HL-60 (cell line): ENCODE results near the gene OSGEPL1.

Experiments
- DNase-seq, 2 experiments: peaks; one replicate each; pipeline ENCODE4 v3.0.0-alpha.2; 2010 to 2020; ENCODE audit warnings: low read depth in 1 of 2, low spot score in 1 of 2
- H3K27ac ChIP-seq: fragments of 250-450 bp; sonication (Bioruptor Pico); replicated peaks from 2 replicates; pipeline ENCODE4 v1.5.1; 2020; ENCODE audit warnings: mild to moderate bottlenecking, moderate library complexity
- H3K27me3 ChIP-seq: fragments of 250-450 bp; sonication (Bioruptor Pico); 2 replicates; pipeline ENCODE4 v1.5.1; 2021; ENCODE audit warnings: mild to moderate bottlenecking, moderate library complexity; ENCODE audit not compliant: insufficient read depth, poor library complexity, severe bottlenecking
- H3K4me3 ChIP-seq: replicated peaks from 2 replicates; pipeline ENCODE4 v1.5.1; 2011; ENCODE audit warnings: mild to moderate bottlenecking, control low read depth, low read length; ENCODE audit not compliant: insufficient read depth
- GABPA ChIP-seq: IDR thresholded peaks from 2 replicates; pipeline ENCODE4 v1.6.1; 2012; ENCODE audit warnings: low read depth
- POLR2AphosphoS5 ChIP-seq: IDR thresholded peaks from 2 replicates; pipeline ENCODE4 v1.6.1; 2012; ENCODE audit warnings: low read depth
- SPI1 ChIP-seq: IDR thresholded peaks from 2 replicates; pipeline ENCODE4 v1.6.1; 2012; ENCODE audit warnings: low read depth, mild to moderate bottlenecking, borderline replicate concordance
- TF ChIP-seq, protein P1 (sequence below): IDR thresholded peaks from 2 replicates; pipeline ENCODE4 v1.6.1; 2012; ENCODE audit warnings: low read depth; ENCODE audit not compliant: insufficient replicate concordance
- TF ChIP-seq, protein P2 (sequence below): IDR thresholded peaks from one replicate; pipeline ENCODE4 v1.5.1; 2011; ENCODE audit warnings: low read length, control low read depth, inconsistent platforms; ENCODE audit not compliant: insufficient read depth

OSGEPL1 gene

GRCh38 chr2:189772212-189772611 lies 9.6 kb upstream of the OSGEPL1 start:
- H3K4me3 ChIP-seq = no peak overlapping the region
- H3K27ac ChIP-seq = peak overlapping the region; percentile 10; the same call in 1 of the 2 replicates
- no peak for DNase-seq
- H3K27me3 ChIP-seq = no peaks in the 10 kb centered on the region
- TF ChIP-seq GABPA = no peak
- TF ChIP-seq, protein P1, sequence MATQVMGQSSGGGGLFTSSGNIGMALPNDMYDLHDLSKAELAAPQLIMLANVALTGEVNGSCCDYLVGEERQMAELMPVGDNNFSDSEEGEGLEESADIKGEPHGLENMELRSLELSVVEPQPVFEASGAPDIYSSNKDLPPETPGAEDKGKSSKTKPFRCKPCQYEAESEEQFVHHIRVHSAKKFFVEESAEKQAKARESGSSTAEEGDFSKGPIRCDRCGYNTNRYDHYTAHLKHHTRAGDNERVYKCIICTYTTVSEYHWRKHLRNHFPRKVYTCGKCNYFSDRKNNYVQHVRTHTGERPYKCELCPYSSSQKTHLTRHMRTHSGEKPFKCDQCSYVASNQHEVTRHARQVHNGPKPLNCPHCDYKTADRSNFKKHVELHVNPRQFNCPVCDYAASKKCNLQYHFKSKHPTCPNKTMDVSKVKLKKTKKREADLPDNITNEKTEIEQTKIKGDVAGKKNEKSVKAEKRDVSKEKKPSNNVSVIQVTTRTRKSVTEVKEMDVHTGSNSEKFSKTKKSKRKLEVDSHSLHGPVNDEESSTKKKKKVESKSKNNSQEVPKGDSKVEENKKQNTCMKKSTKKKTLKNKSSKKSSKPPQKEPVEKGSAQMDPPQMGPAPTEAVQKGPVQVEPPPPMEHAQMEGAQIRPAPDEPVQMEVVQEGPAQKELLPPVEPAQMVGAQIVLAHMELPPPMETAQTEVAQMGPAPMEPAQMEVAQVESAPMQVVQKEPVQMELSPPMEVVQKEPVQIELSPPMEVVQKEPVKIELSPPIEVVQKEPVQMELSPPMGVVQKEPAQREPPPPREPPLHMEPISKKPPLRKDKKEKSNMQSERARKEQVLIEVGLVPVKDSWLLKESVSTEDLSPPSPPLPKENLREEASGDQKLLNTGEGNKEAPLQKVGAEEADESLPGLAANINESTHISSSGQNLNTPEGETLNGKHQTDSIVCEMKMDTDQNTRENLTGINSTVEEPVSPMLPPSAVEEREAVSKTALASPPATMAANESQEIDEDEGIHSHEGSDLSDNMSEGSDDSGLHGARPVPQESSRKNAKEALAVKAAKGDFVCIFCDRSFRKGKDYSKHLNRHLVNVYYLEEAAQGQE = no peak
- TF ChIP-seq, protein P2, sequence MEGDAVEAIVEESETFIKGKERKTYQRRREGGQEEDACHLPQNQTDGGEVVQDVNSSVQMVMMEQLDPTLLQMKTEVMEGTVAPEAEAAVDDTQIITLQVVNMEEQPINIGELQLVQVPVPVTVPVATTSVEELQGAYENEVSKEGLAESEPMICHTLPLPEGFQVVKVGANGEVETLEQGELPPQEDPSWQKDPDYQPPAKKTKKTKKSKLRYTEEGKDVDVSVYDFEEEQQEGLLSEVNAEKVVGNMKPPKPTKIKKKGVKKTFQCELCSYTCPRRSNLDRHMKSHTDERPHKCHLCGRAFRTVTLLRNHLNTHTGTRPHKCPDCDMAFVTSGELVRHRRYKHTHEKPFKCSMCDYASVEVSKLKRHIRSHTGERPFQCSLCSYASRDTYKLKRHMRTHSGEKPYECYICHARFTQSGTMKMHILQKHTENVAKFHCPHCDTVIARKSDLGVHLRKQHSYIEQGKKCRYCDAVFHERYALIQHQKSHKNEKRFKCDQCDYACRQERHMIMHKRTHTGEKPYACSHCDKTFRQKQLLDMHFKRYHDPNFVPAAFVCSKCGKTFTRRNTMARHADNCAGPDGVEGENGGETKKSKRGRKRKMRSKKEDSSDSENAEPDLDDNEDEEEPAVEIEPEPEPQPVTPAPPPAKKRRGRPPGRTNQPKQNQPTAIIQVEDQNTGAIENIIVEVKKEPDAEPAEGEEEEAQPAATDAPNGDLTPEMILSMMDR = no peak
- TF ChIP-seq SPI1 = no peak
- TF ChIP-seq POLR2AphosphoS5 = no peak

GRCh38 chr2:189770590-189771322 lies 8.2 kb upstream of the OSGEPL1 start:
- Histone ChIP-seq H3K27ac (no peak overlapping the region), H3K4me3 (no peak overlapping the region), H3K27me3 (no peaks in the 10 kb centered on the region)
- no peak for TF ChIP-seq SPI1
- TF ChIP-seq, protein P1 = no peak
- TF ChIP-seq POLR2AphosphoS5 = no peak
- TF ChIP-seq, protein P2 = no peak
- TF ChIP-seq GABPA = no peak
- no peak for DNase-seq

- Histone ChIP-seq H3K27ac (peak overlapping the region; percentile 80), H3K27me3 (no peaks in the 10 kb centered on the region), H3K4me3 (no peak overlapping the region; the same call in 1 of the 2 replicates)
- TF ChIP-seq SPI1 (no peak), GABPA (no peak), POLR2AphosphoS5 (no peak)
- TF ChIP-seq, protein P1 = no peak
- TF ChIP-seq, protein P2 = no peak
- DNase-seq = no peak
These were observed 1.5 kb upstream of the OSGEPL1 start for GRCh38 chr2:189763908-189764661.
